GM12873 (cell line): ENCODE measurements around the gene BRAF.

Experiments
- CTCF ChIP-seq: IDR thresholded peaks from 2 replicates; pipeline ENCODE4 v1.5.1; 2012; ENCODE audit warnings: low read depth, mild to moderate bottlenecking, moderate library complexity, low read length, control low read depth; ENCODE audit not compliant: insufficient read depth; ENCODE audit errors: missing control alignments

BRAF gene

DNA sequence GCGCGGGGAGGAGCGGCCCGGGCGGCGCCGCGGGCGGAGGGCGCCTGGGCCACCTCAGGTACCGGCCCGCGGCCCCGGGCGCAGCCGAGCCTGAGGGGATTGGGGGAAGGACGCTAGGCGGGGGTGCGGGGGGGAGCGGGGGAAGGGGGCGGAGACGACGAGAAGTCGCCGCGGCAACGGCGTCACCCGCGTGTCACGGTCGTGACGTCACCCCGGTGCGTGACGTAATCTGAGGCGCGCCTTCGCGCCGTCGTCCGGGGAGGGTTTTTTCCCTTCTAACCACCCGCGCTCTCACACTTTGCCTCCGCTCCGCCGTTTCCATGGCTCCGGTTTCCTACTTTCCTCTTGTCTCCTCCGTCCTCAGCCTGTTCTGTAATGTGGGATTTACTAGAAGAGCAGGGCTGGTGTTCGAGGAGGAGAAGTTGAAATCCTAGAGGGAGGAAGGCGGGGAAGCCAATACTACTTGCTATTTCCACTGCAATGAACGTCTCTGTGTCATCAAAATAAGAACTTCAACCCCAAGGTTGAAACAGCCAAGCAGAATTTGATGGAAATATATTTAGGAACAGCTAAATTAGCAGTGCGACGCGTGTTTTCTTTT is at the start of gene BRAF:
BRAF (minus strand) TSS at position 109 of the 601 bp plus-strand sequence. CDS start 226 bp downstream, outside the sequence.
- no peak for TF ChIP-seq CTCF

GRCh38 chr7:140972876-140973829 is 48.4 kb upstream of the BRAF start:
- no peak for TF ChIP-seq CTCF

DNA sequence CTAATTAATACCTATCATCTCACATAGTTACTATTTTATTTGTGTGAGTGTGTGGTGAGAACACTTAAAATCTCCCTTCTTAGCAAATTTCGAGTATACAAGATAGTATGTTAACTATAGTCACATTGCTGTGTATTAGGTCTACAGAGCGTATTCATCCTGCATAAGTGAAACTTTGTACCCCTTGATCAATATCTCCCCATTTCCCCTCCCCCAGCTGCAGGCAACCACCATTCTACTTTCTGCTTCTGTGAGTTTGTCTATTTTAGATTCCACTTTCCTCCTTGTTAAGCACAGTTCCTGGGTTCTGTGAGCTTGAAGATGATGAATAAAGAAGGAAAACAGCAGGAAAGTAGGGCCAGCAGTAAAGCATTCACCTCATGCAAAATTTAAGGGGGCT is 47.6 kb upstream of the BRAF start:
- no peak for TF ChIP-seq CTCF

GRCh38 chr7:140967438-140967837 is 42.7 kb upstream of the BRAF start:
- no peak for TF ChIP-seq CTCF

GRCh38 chr7:140966561-140967233 is 42.0 kb upstream of the BRAF start:
- TF ChIP-seq CTCF: no peak

- no peak for TF ChIP-seq CTCF
These were observed 36.4 kb upstream of the BRAF start for GRCh38 chr7:140961117-140961516.

DNA sequence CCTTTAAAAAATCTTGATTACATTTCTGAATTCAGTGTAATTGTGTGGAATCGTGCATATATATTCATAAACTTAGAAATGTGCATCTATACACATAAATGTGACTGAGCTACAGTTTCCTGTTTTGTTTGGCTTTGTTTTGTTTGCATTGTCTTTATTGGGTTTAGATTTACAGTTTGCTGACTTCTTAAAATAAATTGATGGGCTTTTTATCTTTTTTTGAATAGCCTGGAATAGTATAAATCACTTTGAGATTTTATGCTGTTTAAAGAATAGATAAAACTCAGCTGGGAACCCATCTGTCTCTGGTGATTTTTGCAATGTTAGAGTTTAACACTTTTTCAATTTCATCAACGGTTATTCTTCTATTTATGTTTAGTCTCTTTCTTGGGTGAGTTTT is 21.2 kb upstream of the BRAF start:
- TF ChIP-seq CTCF: no peak
